CMK (cell line): Measurements from ENCODE around the gene BEND3.

Source experiments
- DNase-seq: peaks from one replicate; pipeline ENCODE4 v3.0.0-alpha.2; 2010; ENCODE audit warnings: low read depth

BEND3 gene

DNA sequence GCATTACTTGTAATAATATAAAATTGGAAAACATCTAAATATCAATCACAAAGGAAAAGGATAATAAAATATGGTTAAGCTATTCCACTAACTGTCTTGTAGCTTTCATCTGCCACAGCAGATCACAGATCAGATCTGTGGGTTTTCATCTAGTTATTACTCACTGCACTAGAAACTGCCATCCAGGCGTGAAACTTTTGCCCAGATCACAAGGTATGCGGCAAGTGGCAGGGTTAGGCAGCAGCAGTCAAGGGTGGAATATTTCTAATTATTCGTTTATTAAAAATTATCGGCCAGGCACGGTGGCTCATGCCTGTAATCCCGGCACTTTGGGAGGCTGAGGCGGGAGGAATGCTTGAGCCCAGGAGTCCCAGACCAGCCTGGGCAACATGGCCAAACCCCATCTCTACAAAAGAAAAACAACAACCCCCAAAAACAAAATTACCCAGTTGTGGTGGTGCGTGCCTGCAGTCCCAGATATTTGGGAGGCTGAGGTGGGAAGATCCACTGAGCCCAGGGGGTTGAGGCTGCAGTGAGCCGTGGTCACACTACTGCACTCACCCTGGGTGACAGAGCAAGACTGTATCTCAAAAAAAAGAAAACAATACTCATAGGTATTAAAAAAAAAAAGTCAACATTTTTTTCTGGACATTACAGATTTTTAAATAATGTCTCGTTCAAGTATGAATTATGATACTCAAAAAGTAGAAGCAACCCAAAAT, 32.1 kb downstream of the BEND3 start:
- no peak for DNase-seq

DNA sequence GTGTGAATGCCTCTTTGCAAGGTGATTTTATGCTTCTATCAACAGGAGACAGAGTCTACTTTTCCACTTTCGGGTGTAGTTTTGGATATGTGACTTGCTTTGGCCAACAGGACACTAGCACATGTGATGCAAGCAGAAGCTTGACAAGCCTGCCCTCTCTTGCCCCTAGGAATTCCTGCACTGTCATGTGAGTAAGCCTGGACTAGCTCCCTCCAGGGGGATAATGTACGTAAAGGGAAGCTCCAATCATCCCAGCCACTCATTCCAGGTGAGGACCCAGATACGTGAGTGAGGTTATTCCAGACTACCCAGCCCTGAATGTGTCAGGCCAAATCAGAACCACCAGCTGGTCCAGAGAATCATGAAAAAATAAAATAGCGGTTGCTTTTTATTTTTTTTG, 33.3 kb downstream of the BEND3 start:
- DNase-seq, result no peak

DNA sequence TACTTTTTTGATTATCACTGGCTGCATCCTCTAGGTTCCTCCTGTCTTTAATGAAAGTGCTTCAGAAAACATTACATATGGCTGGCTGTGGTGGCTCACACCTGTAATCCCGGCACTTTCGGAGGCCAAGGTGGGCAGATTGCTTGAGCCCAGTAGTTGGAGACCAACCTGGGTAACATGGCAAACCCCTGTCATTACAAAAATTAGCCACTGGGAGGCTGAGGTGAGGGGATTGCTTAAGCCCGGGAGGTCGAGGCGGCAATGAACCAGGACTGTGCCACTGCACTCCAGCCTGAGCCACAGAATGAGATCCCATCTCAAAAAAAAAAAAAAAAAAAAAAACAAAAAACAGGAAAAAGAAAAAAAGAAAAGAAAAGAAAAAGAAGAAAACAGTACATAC, 35.3 kb downstream of the BEND3 start:
- DNase-seq, result peak; percentile 29

DNA sequence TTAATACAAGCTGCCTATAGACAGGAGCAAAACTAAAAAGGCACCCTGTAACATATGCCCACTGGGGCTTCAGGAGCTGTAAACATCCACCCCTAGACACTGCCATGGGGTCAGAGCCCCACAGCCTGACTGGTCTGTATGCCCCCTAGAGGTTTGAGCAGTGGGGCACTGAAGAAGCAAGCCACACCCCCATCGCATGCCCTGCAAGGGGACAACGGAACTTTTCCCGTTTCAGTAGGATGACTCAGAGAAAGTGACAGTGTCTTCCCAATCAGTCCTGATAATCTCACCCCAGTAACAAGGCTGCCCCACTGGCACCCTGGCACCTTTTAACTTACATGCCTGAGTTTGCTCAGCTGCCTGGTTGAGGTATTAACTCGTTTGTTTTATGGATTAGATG, 35.9 kb downstream of the BEND3 start:
- no peak for DNase-seq

DNA sequence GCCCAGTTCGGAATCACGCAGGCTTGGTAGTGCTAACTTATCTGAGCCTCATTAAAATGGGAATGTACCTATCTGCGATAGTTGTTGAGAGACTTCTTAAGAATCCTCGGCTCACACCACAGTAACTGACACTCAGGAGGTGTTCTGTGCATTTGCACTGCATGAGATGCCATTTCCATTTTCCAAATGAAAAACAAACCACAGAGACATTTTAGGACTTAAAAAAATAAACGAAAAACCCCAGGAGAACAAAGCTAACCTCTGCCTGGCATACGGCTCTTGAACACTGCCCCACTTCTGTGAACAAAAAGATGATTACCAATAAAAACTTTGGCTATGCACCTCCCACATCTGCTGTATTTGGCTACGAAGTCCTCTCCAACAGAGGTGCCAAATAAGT, 37.6 kb downstream of the BEND3 start:
- DNase-seq, result no peak

DNA sequence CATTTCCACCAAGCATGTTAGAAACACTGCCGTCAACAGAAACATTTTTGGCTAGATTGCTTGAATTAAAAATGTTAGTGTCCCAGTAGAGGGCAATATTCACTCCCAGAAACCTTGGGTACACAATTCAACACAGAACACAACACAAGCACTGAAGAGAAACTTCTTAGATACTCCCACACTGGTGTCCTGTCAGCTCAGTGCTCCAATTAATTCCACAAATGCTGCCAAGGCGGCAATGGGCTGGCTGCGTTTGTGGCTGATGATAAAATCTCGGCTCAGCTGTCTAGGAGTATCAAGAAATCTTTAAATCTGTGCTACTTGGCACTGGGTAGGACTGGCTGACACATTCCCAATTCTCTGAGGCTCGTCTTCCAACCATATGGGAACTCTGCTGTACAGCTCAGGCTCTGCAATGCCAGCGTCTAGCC, 39.3 kb downstream of the BEND3 start:
- no peak for DNase-seq

DNA sequence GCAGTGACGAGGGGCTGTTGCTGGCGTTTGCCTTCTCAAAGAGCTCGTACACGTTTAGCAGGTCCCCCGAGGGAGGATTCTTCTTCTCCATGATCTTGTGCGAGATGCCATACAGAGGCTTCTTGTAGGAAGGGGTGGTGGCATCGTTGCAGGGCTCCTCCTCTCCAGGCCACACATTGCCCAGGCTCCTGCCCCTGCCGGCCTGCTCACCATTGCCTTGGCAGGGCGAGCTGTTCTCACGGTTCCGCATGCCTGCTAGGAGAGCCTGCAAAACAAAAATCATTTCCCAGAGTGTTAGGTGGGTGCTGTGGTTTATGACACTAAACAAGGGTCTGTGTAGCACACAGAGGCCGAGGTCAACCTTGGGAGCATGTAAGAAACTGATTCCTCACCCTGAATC, 44.6 kb downstream of the BEND3 start:
- no peak for DNase-seq

DNA sequence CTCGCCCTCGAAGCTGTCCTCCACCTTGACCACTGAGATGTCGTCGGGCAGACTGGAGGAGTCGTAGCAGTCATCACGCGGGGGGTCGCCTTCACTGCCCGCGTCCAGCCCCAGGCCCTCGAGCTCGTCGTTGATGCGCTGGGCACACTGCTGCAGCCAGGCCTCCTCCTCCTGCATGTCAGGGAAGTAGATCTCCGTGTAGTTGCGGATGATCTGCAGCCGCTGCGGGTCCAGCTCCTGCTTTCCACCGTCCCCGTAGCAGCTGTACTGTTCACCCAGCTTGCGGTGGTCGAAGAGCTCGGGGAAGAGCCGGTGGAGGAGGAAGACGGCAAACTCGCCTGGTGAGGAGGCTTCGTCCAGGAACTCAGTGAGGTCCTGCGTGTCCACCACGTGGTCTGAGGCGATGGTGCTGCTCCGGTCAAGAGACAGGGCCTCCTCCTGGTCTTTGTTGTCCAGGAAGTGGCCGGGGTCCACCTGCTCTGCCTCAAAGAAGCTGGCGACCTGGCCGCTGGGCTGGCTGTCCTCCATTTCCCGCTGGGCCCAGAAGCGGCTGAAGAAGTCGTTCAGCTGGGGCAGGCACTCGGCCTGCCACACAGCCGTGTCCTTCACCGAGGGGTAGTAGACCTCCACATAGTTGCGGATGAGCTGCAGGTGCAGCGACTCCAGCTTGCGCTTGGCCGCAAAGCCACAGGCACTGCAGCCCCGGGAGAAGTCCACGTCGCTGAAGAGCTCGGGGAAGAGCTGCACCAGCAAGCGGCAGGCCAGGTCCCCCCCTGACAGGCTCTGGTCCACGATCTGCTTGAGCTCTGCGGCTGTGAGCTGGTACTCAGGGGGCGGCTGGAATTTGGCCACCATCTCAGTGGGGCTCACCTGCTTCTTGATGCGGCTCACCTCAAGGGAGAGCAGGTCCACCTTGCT, 45.4 kb downstream of the BEND3 start:
- no peak for DNase-seq

DNA sequence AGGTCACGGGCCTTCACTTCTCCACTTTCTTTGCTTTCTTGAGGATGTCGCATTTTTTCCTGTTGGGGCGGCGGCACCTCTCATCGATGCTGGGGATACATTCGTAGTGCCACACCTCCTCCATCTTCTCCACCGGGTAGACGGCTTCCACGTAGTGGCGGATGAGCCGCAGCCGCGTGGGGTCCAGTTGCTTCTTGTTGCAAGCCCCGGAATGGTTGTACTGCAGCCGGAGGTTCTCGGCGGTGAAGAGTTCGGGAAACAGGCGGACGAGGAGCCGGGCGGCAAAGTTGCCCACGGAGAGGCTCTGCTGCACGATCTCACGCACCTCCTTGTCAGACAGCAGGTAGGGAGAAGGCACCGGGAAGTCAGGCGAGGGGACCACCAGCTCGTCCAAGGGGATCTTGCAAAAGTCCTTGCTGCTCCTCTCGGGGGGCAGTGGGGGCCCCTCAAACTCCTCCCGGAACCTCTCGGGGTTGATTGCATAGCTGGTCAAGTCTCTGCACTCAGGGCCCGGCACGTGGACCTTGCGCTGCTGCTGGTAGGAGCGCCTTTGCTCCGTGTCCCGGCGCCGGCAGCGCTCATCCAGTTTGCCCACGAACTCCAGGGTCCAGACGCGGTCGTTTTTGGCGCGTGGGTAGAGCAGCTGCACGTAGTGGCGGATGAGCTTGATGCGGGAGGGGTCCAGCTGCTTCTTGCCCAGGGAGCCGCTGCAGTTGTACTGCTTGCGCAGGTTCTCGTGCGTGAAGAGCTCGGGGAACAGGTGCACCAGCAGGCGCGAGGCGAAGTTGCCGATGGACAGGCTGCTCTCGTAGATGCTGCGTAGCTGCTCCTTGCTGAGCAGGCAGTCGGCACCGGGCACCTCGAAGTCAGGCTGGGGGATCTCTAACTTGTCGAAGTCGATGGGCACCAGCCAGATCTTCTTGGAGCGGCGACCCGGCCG, 46.4 kb downstream of the BEND3 start:
- no peak for DNase-seq

DNA sequence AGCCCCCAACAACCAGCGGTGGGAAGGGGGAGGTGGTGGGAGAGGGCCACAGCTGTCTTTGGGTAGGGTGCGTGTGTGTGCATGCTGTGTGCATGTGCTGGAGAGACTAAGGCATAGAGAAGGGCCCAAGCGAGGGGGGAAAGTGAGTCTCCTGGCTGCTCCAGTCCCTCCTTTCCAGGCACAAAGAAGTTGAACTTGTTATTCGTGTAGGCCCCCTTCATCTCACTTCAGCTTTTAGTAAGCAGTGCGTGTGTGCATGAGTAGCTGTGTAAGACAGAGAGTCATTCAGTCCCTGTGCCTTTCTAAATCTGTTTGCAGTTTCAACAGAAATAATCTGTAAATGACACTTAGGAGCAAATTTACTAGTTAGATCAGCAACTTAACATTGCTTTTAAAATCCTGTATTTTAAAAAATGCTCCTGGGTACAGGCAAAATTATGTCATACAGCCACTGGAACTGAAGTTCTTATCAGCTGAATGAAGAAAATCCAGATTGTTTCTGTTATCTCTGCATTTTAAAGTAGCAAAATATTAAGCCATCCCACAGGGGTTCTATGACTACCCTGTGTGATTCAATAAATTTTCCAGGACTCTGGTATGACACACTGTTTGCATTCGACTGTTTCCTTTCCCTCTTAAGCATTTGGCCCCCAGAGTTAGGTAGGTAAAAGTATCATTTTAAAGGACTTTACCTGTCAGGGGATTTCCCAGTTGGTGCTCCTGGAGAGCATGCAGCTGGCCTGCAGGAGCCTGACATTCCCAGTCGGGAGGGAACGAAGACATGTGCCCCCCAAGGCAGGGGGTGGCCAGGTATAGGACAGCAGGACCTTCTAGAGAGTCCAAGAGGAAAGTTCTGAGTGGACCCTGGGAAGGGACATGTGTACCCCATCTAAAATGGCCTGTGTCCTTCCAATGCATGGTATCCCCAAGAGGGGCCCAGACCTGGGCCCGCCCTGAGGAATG, 48.3 kb downstream of the BEND3 start:
- DNase-seq, result no peak

DNA sequence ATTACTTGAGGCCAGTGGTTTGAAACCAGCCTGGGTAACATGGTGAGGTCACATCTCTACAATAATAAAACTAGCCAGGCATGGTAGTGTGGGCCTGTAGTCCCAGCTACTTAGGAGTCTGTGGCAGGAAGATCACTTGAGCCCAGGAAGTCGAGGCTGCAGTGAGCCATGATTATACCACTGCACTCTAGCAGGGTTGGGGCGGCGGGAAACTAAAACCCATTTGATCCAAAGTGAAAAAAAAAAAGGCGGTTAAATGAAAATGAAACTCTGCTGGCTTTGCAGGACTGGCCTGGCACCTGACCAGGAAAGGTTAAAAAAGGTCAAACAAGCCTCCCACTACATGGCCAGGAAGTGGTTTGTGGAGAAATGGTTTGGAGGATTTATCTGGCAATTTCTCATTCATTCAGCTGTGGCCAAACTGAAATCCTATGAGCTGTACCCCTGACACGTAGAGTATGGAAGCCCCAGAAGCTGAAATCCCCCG, 50.7 kb downstream of the BEND3 start:
- DNase-seq, result no peak

DNA sequence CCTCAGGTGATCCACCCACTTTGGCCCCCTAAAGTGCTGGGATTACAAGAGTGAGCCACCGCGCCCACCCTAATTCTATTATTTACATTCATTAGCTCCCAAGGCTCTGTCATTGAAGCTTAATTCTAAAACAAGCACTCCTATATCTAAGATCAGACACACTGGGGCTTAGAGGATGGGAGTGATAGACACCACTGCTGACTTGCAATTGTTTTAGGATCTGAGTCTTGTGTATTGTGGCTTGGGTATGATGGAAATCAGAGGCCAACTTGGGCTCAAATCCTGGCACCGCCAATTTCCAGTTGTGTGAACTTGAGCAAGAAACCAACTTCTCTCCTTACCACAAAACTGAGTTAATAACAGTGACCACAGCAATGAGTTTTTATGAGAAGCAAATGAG, 52.6 kb downstream of the BEND3 start:
- DNase-seq, result no peak

DNA sequence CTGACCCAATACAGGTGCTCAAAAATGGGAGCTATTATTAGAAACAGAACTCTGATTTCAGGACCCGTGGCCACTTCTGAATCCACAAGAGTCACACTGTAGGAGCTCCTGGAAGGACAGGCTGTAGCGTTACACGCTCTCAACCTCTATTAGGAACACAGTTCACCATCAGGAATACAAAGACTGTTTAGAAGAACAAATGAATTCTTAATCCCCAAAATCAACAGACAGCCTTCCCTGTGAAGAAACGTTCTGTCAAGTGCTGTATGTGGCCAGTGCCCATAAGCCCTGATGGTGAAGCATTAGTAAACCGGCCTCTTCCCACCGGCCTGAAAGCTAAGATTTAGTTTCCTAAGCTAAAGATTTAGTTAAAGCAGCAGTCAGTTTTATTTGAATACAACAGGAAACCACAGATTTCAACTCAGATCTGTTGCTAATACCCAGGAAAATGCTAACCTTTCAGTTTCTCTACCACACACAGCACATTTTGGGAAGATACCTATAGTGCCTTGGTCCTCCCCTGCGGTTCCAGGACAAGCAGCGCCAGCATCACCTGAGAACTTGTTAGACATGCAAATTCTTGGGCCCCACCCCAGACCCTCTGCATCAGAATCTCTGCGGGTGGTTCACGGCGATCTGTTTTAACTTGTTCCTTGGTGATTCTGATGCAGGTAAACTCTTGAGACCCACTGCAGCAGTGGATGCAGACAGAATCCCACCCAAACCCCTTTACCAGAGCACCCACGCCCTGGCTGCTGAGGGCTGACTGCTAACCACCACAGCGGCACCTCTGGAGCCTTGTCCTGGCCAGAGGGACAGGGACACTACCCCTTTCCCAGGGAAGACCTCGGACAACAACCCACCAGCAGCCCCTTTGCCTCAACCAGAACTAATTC, 53.9 kb downstream of the BEND3 start:
- DNase-seq, result no peak

DNA sequence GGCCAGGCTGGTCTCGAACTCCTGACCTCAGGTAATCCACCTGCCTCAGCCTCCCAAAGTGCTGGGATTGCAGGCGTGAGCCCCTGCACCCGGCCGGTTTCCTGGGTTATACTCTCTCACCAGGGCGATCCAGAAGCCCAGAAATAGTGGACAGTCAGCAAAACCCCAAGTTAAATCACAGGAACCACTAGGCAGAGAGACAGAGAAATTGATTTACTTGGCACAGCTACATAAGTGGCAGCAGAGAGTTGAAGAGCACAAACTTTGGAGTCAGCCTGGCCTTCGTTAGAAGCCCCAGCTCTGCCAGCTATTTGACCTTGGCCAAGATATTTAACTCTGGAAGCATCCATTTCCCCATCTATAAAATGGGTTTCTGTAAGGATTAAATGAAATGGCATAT, 54.6 kb downstream of the BEND3 start:
- no peak for DNase-seq

DNA sequence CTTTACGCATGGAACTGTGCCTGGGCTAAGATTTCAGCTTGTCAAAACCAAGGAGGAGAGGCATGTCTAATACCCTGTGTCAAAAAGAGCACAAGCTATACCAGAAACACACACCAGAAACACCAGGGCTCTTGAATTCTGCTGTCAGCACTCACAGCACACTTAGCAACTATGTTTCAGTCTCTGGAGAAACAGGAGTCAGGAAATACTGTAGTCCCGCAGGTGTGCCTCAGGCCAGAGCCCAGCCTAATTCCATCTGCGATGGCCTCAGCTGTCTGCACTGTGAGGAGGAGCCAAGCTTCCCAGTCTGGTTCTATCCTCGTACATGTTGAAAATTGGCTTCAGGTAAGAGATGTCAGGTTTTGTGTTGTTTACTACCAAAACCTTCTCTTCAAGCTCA, 55.7 kb downstream of the BEND3 start:
- no peak for DNase-seq

DNA sequence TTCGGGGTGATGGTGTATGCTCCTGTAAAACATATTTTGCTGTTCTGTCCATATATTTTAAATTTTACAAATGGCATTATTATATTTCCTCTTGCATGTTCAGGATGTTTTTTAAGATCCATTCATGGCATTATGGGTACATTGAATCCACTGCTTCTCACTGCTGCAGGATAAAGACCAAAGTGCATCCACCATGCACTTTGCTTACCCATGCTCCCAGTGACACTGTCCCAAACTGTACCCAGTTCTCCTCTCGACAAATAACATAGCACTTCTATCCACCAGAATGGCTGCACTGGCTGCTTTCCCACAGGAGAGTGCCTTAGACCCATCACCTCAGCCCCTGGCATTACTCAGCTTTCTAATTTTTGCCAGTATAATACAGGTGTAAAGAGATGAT, 57.6 kb downstream of the BEND3 start:
- DNase-seq, result no peak

DNA sequence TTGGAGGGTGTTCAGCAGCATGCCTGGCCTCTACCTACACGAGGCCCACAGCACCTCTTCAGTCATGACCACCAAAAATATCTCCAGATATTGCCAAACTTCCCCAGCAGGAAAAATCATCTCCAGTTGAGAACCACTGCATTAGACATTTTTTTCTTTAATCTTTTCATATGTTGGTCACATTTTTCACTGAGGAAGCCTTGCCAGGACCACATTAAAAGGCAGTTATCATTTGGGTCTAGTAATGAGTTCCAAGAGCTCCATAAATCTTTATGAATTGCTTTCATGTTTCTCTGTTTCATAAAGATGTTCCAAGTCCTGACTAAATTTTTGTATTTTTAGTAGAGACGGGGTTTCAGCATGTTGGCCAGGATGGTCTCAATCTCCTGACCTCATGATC, 58.5 kb downstream of the BEND3 start:
- no peak for DNase-seq

DNA sequence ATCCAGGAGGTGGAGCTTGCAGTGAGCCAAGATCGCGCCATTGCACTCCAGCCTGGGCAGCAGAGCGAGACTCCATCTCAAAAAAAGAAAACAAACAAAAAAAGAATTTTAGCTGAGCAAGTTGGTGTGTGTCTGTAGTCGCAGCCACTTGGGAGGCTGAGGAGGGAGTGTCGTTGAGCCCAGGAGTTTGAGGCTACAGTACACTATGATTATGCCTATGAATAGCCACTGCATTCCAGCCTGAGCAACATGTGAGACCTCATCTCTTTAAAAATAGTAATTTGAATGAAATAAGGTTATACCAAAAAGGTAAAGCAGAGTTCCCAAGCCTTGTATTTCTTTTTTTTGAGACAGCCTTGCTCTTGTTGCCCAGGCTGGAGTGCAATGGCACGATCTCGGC, 67.5 kb downstream of the BEND3 start:
- no peak for DNase-seq

DNA sequence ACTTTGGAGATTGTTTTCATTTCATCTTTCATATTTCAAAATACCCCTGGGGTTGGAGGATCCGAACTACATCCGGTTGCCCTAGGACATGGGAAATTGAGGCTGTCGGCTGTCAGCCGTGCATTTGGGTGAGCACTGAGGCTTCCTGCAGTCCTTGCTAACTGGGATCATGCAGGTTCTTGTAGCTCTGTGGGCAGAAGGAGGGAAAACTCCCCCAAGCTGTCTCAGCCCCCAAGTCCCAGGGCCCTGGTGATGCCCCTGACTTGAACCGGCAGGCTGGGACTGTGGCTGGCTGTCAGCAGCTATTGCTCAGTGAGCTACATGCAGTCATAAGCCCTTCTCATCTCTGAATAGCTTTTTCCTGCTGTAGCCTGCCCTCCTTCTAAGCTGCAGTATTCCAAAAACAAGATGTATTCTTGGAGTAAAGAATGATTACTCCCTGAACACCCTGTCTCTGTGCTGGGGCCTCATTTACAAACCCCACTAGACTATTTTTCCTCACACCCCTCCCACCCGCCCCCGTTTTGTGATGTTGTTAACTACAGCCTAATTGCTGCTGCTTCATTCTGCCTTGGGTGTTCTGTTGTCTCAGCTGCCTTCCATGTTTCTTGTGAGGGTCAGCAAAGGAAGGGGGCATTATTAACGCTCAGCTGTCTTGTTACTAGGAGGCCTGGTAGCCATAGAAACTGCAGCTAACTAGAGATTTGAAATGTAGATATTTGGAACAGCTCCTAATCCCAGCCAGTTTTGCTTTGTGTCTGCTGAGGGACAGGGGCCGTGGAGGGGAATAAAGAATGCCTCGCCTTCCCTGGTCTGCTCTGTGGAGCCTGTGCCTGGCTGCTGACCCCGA, 69.3 kb downstream of the BEND3 start:
- no peak for DNase-seq
